AG04449 (cell line): ENCODE measurements around the gene SLC23A1.
A peak's percentile ranks its signal among the peaks of the same experiment; 100 is the strongest.

ENCODE experiments used
- CTCF ChIA-PET: fragments of 350-600 bp; formaldehyde crosslinking; extraction: SDS; loops from one replicate; lab custom pipeline; 2021; ENCODE audit warnings: antibody characterized with exemption; lab: Yijun Ruan, JAX
- POLR2A ChIA-PET: fragments of 400-600, 350-600 bp; formaldehyde crosslinking; extraction: SDS; loops from one replicate; lab custom pipeline; 2020; ENCODE audit warnings: antibody characterized with exemption, inconsistent platforms; lab: Yijun Ruan, JAX
- DNase-seq: peaks from one replicate; pipeline ENCODE4 v3.0.0-alpha.2; 2010; ENCODE audit warnings: low read depth, low spot score
- H3K4me3 ChIP-seq: 2 replicates; pipeline ENCODE4 v1.5.1; 2011; ENCODE audit warnings: low read depth, mild to moderate bottlenecking, control low read depth, low read length
- TF ChIP-seq, protein P1 (sequence below): IDR thresholded peaks from one replicate; pipeline ENCODE4 v1.5.1; 2011; ENCODE audit warnings: mild to moderate bottlenecking, moderate library complexity, low read length, control low read depth, inconsistent platforms; ENCODE audit not compliant: insufficient read depth; ENCODE audit errors: missing control alignments

SLC23A1 gene

GRCh38 chr5:139422307-139422893, 39.3 kb upstream of the SLC23A1 start:
- TF ChIP-seq, protein P1, sequence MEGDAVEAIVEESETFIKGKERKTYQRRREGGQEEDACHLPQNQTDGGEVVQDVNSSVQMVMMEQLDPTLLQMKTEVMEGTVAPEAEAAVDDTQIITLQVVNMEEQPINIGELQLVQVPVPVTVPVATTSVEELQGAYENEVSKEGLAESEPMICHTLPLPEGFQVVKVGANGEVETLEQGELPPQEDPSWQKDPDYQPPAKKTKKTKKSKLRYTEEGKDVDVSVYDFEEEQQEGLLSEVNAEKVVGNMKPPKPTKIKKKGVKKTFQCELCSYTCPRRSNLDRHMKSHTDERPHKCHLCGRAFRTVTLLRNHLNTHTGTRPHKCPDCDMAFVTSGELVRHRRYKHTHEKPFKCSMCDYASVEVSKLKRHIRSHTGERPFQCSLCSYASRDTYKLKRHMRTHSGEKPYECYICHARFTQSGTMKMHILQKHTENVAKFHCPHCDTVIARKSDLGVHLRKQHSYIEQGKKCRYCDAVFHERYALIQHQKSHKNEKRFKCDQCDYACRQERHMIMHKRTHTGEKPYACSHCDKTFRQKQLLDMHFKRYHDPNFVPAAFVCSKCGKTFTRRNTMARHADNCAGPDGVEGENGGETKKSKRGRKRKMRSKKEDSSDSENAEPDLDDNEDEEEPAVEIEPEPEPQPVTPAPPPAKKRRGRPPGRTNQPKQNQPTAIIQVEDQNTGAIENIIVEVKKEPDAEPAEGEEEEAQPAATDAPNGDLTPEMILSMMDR: peak; percentile 72
- H3K4me3 ChIP-seq: no peak overlapping the region
- ChIA-PET CTCF (interaction anchor here (0.6 to 9.9 kb wide), 40 partner anchors 8 to 343 kb away, joined by 3 to 730 read pairs (median 6); partner anchors contain the start of genes CXXC5, DNAJC18, SPATA24 and STING1), POLR2A (interaction anchor here (0.8 to 1.3 kb wide), 3 partner anchors 17 to 91 kb away, joined by 3 to 4 read pairs (median 3); partner anchors contain the start of gene DNAJC18)
- no peak for DNase-seq

DNA sequence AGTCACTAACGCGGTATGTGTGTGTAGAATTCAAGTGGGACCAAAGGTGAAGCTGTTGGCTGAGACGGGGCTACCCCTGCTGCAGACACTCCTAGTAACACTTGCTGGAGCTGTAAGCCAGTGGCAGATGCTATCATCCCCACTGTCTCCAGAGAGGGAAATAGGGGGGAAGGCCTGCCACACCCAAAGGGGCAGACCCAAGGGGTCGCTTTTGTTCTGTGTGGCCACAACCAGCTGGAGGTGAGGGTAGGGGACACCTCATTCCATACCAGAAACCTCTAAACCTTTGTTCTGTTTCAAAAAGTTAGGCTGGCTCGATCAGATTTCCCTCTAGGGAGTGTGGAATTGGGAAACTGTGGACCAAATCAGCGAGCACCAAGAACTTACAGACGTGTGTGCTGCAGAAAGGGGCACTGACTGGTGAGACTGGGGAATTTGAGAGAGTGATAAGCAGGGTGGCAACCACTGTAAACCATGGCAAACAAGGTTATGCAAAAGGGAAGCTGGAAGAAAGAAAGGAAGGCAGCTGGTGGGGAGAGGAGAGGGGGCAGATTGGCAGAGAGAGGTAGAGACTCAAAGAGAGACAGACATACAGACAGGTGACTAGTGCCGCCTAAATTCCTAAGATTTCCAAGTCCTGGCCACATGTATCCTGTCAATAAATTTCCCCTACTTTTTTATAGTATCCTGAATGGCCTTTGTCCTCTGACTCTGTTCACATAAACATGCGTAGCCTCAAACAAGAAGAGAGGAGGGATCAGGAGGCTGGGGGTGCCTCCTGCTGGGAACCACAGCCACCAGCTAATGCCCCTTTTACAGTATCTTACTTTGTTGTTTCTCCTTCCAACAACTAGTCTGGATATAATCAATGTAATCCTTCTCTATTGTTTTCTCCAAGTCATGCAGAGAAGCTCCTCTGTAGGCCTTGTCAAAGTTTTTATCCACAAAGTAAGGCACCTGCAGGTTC, 36.4 kb upstream of the SLC23A1 start:
- DNase-seq: no peak
- CTCF ChIA-PET: interaction anchor here (1.2 to 9.9 kb wide), 12 partner anchors 8 to 214 kb away, joined by 3 to 730 read pairs (median 19); partner anchors contain the start of genes DNAJC18 and STING1
- no peak overlapping the region for H3K4me3 ChIP-seq
- POLR2A ChIA-PET: interaction anchor here (1.0 kb wide), 1 partner anchor 16 kb away, joined by 3 read pairs; the partner anchor contains the start of gene SPATA24
- TF ChIP-seq, protein P1: no peak

DNA sequence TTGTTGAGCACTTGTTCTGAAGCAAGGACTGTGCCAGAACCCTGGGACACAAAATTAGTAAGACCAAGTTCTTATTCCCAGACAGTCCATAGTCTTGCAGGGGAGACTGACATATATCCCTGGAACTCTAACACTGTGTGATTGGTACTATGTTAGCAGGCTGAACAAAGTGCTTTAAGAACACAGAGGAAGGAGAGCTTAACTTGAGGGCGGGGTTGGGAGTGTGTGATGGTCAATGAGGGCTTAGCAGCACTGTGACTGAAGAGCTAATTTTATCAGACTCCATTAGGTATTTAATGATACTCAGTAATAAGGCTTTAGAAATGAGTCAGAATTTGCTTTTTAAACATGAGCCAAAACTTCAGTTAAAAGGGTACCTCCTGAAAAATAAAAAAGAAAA, 35.7 kb upstream of the SLC23A1 start:
- POLR2A ChIA-PET: interaction anchor here (1.0 kb wide), 1 partner anchor 15 kb away, joined by 3 read pairs; the partner anchor contains the start of gene SPATA24
- CTCF ChIA-PET: interaction anchor here (1.3 to 9.9 kb wide), 7 partner anchors 9 to 215 kb away, joined by 3 to 730 read pairs (median 52); partner anchors contain the start of gene STING1
- H3K4me3 ChIP-seq: no peak overlapping the region
- TF ChIP-seq, protein P1: no peak
- no peak for DNase-seq

DNA sequence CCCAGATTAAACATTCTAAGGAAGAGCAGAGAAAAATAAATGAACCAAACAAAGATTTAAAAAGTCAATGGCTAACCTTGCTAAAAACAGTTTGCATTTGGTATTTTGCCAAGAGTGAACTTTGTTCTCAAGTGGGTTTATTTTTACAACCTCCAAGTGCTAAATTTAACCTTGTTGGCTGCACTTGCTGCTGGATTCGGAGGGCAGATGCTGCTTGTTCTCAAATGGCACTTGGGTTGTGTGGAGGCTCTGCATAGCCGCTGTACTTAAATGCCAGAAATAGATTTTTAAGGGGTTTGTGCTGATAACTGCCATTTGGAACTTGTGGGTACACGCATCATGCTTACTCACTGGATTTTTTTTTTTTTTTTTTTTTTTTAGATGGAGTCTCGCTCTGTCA, 34.1 kb upstream of the SLC23A1 start:
- no peak for DNase-seq
- CTCF ChIA-PET: interaction anchor here (9.9 kb wide), 1 partner anchor 98 kb away, joined by 730 read pairs; no protein-coding TSS in a partner anchor
- H3K4me3 ChIP-seq: no peak overlapping the region
- POLR2A ChIA-PET: no interaction called here
- TF ChIP-seq, protein P1: no peak

- POLR2A ChIA-PET: no interaction called here
Measured at GRCh38 chr5:139416651-139417050, 33.6 kb upstream of the SLC23A1 start.

More at GRCh38 chr5:139416651-139417050, 33.6 kb upstream of the SLC23A1 start:
- TF ChIP-seq, protein P1: no peak
- no peak for DNase-seq
- no peak overlapping the region for H3K4me3 ChIP-seq
- CTCF ChIA-PET: interaction anchor here (9.7 kb wide), 1 partner anchor 100 kb away, joined by 103 read pairs; no protein-coding TSS in a partner anchor
